Osteoblast (primary cell): ENCODE measurements around the gene LARP6. TPM values are rescaled to one million over a fixed set of nuclear protein-coding genes. Genes with fewer than 3 reads are reported as not detected.

Experiments used
- DNase-seq: peaks from one replicate; pipeline ENCODE4 v3.0.0; 2011; ENCODE audit warnings: low spot score, mixed read lengths; ENCODE audit not compliant: insufficient read length; ENCODE audit errors: missing footprints
- H2AFZ ChIP-seq: 2 replicates; pipeline ENCODE4 v1.6.0; 2011; ENCODE audit warnings: mild to moderate bottlenecking, low read length
- H3K27ac ChIP-seq: 2 replicates; pipeline ENCODE4 v1.5.1; 2011; ENCODE audit warnings: mild to moderate bottlenecking, low read depth, low read length, moderate library complexity
- H3K27me3 ChIP-seq: 2 replicates; pipeline ENCODE4 v1.6.0; 2012; ENCODE audit warnings: mild to moderate bottlenecking, control low read depth, inconsistent platforms, low read length, moderate library complexity; ENCODE audit not compliant: insufficient read depth
- H3K36me3 ChIP-seq: 2 replicates; pipeline ENCODE4 v1.5.1; 2011; ENCODE audit warnings: mild to moderate bottlenecking, low read length, control low read depth, moderate library complexity; ENCODE audit not compliant: insufficient read depth
- H3K4me1 ChIP-seq: 2 replicates; pipeline ENCODE4 v1.5.1; 2011; ENCODE audit warnings: mild to moderate bottlenecking, low read length, control low read depth, moderate library complexity; ENCODE audit not compliant: insufficient read depth
- H3K4me2 ChIP-seq: 2 replicates; pipeline ENCODE4 v1.6.0; 2011; ENCODE audit warnings: mild to moderate bottlenecking, low read length; ENCODE audit not compliant: insufficient read depth
- H3K4me3 ChIP-seq: fragments of 200-600 bp; sonication (generic); 3 replicates; pipeline ENCODE4 v1.5.1; 2012; ENCODE audit warnings: mild to moderate bottlenecking, low read length, inconsistent platforms; ENCODE audit not compliant: insufficient read depth
- H3K79me2 ChIP-seq: 2 replicates; pipeline ENCODE4 v1.6.0; 2012; ENCODE audit warnings: mild to moderate bottlenecking, low read length, control low read depth, inconsistent platforms; ENCODE audit not compliant: insufficient read depth
- H3K9me3 ChIP-seq: 2 replicates; pipeline ENCODE4 v1.5.1; 2011; ENCODE audit warnings: low read depth, low read length, control low read depth
- H4K20me1 ChIP-seq: 2 replicates; pipeline ENCODE4 v1.6.0; 2012; ENCODE audit warnings: mild to moderate bottlenecking, low read length, control low read depth; ENCODE audit not compliant: insufficient read depth
- total RNA-seq: library from RNA; depleted of rRNA; stranded (reverse); fragments of >200 nt; gene quantifications from 2 replicates; pipeline ENCODE4 v1.2.3, GENCODE V29; 2012
- TF ChIP-seq, protein P1 (sequence below): IDR thresholded peaks from 2 replicates; pipeline ENCODE4 v1.5.1; 2011; ENCODE audit warnings: mild to moderate bottlenecking, low read depth, low read length, moderate library complexity; ENCODE audit errors: extremely low read depth

The LARP6 gene
- total RNA-seq, 1 donor = 77.4 TPM

DNA sequence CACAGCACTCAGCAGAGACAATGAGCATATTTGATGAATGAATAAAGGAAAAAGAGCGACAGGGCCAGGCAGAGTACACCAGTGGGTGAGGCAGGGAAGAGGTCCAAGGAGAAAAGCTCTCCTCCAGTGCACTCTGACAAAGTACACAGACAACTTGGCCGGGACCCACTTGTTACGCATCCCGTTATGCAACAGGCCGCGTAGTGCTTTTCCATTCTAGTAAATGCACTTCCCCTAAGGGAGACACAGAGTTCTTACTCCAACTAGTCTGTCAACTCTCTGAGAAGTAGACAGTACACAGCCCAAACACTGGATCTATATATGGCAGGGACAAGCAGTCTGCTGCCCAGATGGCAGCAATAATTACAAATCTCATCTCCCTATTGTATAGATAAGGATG is 18.5 kb downstream of the LARP6 start:
- H3K27ac ChIP-seq = peak overlapping the region; percentile 6
- no peak overlapping the region for H3K4me2 ChIP-seq
- peaks cover 4% of the 10 kb centered on the region for H4K20me1 ChIP-seq
- peaks cover 53% of the 10 kb centered on the region for H3K36me3 ChIP-seq
- no peaks in the 10 kb centered on the region for H3K9me3 ChIP-seq
- H3K4me1 ChIP-seq = peaks cover 20% of the 10 kb centered on the region
- no peak overlapping the region for H3K4me3 ChIP-seq
- H3K79me2 ChIP-seq = peaks cover 48% of the 10 kb centered on the region
- H3K27me3 ChIP-seq = no peaks in the 10 kb centered on the region
- no peak overlapping the region for H2AFZ ChIP-seq
- TF ChIP-seq, protein P1, sequence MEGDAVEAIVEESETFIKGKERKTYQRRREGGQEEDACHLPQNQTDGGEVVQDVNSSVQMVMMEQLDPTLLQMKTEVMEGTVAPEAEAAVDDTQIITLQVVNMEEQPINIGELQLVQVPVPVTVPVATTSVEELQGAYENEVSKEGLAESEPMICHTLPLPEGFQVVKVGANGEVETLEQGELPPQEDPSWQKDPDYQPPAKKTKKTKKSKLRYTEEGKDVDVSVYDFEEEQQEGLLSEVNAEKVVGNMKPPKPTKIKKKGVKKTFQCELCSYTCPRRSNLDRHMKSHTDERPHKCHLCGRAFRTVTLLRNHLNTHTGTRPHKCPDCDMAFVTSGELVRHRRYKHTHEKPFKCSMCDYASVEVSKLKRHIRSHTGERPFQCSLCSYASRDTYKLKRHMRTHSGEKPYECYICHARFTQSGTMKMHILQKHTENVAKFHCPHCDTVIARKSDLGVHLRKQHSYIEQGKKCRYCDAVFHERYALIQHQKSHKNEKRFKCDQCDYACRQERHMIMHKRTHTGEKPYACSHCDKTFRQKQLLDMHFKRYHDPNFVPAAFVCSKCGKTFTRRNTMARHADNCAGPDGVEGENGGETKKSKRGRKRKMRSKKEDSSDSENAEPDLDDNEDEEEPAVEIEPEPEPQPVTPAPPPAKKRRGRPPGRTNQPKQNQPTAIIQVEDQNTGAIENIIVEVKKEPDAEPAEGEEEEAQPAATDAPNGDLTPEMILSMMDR = no peak
- DNase-seq = no peak

DNA sequence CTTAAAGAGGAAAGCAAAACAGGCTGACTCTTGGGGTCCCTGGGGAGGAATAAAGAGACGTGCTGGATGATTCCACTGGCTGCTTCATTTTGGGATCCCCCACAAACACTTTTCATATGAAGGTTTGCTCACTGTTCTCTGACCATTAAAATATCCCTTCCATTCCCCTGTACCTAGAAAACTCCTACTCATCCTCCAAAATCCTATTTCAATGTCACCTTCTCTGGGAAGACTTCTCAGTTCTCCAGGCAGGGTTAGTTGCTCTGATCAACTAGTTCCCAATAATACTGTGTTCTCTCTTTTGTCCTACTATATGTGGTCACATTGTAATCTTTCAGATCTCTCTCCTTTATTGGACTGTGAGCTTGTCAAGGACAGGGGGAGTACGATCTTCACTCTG is 19.0 kb downstream of the LARP6 start:
- H2AFZ ChIP-seq = no peak overlapping the region
- no peak for DNase-seq
- no peak overlapping the region for H3K4me2 ChIP-seq
- no peaks in the 10 kb centered on the region for H3K9me3 ChIP-seq
- peaks cover 53% of the 10 kb centered on the region for H3K36me3 ChIP-seq
- TF ChIP-seq, protein P1 = no peak
- peaks cover 20% of the 10 kb centered on the region for H3K4me1 ChIP-seq
- peaks cover 4% of the 10 kb centered on the region for H4K20me1 ChIP-seq
- no peak overlapping the region for H3K4me3 ChIP-seq
- H3K27ac ChIP-seq = peak overlapping the region; percentile 6
- peaks cover 52% of the 10 kb centered on the region for H3K79me2 ChIP-seq
- no peaks in the 10 kb centered on the region for H3K27me3 ChIP-seq

DNA sequence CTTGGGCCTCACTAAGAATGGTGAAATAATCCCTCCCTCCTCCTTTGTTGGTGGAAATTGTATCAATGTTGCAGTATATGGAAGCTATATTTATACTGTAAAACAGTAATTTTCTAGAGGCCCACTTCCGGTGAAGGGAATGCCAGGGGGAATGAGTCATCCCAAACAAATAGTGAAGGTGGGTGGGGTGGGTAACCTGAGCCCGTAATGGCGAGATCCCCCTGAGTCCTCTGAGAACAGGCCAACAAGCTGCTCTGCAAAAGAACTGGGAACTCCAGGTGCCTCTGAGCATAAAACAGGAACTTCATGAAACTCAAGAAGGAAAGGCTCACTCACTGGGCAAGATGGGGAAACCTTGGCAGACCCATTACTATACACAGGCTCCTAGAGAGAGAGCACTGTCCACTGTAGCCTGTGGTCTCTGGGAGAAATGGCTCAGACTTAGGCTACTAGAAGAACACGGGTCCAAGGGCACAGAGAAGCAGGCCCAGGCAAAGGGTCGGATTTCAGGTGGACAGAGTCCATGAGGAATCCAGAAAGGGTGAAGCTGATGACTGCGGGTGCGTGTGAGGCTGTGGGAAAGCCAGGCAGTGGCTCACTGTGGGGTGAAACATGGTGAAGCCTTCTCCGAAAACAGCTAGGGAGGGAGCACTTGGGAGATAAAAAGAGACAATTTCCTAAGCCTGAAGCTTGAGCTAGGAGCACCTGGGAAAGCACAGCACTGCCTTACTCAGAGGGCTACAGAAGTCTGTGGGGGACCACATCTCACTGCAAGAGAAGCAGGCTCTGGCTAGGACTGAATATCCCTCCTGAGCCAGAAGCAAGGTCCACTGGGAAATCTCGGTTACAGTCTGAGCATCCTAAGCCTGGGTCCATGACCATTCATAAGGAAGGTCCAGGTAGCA is 19.8 kb downstream of the LARP6 start:
- H3K4me2 ChIP-seq = peak overlapping the region; percentile 40
- H2AFZ ChIP-seq = no peak overlapping the region
- peaks cover 4% of the 10 kb centered on the region for H4K20me1 ChIP-seq
- H3K4me3 ChIP-seq = no peak overlapping the region
- H3K79me2 ChIP-seq = peaks cover 56% of the 10 kb centered on the region
- H3K4me1 ChIP-seq = peaks cover 18% of the 10 kb centered on the region
- TF ChIP-seq, protein P1 = no peak
- peak overlapping the region; percentile 62 for H3K27ac ChIP-seq
- peak; percentile 88 for DNase-seq
- peaks cover 53% of the 10 kb centered on the region for H3K36me3 ChIP-seq
- H3K9me3 ChIP-seq = no peaks in the 10 kb centered on the region
- no peaks in the 10 kb centered on the region for H3K27me3 ChIP-seq

DNA sequence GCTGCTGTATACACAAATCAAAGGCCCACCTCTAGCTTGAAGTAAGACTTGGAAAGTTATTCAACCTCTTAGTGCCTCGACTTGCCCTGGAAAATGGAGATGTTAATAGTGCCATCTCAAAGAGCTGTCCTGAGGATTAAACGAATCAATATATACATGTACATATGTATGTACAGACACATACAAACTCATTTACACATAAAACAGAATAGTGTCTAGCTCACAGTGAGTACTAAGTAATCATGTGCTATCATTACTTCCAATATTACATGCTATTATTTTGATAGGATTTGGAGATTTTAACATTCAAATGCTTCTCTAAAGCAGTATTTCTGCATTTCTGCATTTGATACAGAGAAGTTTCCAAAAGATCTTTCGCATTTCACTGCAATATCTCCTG is 20.5 kb downstream of the LARP6 start:
- peak overlapping the region; percentile 40 for H3K4me2 ChIP-seq
- TF ChIP-seq, protein P1 = no peak
- no peak overlapping the region for H3K4me3 ChIP-seq
- H2AFZ ChIP-seq = no peak overlapping the region
- peaks cover 53% of the 10 kb centered on the region for H3K36me3 ChIP-seq
- peaks cover 15% of the 10 kb centered on the region for H3K4me1 ChIP-seq
- H3K27me3 ChIP-seq = no peaks in the 10 kb centered on the region
- H3K9me3 ChIP-seq = no peaks in the 10 kb centered on the region
- peaks cover 53% of the 10 kb centered on the region for H3K79me2 ChIP-seq
- peaks cover 4% of the 10 kb centered on the region for H4K20me1 ChIP-seq
- DNase-seq = no peak
- H3K27ac ChIP-seq = peak overlapping the region; percentile 62
